Measurements from ENCODE around the gene NOTO. TPM values are rescaled to one million over a fixed set of nuclear protein-coding genes. Genes with fewer than 3 reads are reported as not detected.

Gene NOTO
- total and polyA plus RNA-seq, 2 of the 8 experiments (the other 6 are each of a cell fraction or from before 2014, with no cell fraction given), result 0.33 to 0.54 TPM

DNA sequence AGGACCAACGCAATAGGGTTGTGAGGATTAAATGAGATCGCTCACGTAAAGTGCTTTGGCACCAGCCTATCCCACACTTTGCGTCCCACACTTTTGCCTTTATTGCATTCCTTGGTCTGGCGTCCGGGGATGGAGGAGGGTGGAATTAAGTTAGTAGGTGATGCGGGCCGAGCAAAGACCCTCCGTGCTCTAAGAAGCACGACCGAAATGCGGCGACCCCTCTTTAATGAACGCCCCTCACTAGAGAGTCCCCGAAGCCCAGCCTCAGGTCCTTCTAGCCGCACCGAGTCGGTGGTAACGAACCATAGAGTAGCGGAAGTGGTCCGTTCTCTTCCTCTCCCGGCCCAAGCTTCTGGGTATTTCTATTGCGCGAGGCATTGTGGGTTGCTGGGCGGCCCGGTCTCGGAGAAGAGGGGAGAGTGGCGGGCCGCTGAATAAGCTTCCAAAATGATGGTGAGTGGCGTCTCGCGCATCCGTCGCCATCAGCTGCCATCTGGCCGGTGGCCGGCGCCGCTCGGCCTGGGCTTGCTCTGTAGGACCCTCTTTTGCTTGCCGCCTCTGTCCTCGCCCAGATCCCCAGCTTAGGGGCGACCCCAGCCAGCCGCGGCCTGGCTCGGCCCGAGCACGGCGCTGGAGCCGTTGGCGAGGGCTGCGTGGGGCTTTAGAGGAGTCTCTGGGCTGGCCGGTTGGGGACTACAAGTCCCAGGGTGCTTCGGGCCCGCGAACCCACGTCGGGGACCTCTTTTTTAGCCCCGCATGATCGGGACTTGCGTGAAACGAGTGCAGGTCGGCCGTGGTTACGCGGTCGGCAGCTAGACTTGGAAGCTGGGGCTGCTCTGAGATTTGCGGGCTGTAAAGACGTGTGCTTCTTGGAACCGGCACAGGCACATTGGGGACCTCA lies 31.8 kb downstream of the NOTO start, which contains the start of gene CCT7:
Gene CCT7, plus strand, starts transcription at position 377 of the 901 bp plus-strand sequence. Its CDS starts 71 bp downstream, at position 448.
- H4K20me1 ChIP-seq (replicated peaks in 1 of 2; ENCODE audit: control insufficient read depth in 1 of 2, insufficient read depth in 2 of 2, low read length in 2 of 2), result peaks cover 9 to 26% of the 10 kb centered on the region in 2 experiments
- no peak within 1 kb of the TSS for H3K4ac ChIP-seq (replicated peaks; ENCODE audit: insufficient read length, low read depth, low read length)
- no peak within 1 kb of the TSS for H3K14ac ChIP-seq (ENCODE audit: insufficient read length)
- no peaks in the 10 kb centered on the region for H3K9me3 ChIP-seq (ENCODE audit: insufficient read depth in 2 of 2, low read depth in 1 of 2, low read length in 1 of 2)
- peak within 1 kb of the TSS; percentile 40 for H4K5ac ChIP-seq (ENCODE audit: insufficient read length, low read depth, low read length)
- no peak within 1 kb of the TSS for H3K23ac ChIP-seq (ENCODE audit: insufficient read length)
- FAIRE-seq (no peak), DNase-seq (ENCODE audit: low read depth in 1 of 2, low spot score in 2 of 2) (peak in 1 of 2 experiments; percentile 84)
- peak within 1 kb of the TSS; percentile 94 to 97 (median 95) for H3K9ac ChIP-seq (replicated peaks in 1 of 4; ENCODE audit: extremely low read depth in 1 of 4, low read depth in 3 of 4, low read length in 3 of 4)
- peak within 1 kb of the TSS; percentile 96; the same call in 1 of the 2 replicates for H4K8ac ChIP-seq (ENCODE audit: extremely low read depth, insufficient read depth, low read length)
- no peak within 1 kb of the TSS for H2BK20ac ChIP-seq (ENCODE audit: low read length)
- peak within 1 kb of the TSS; percentile 89 for H3K27ac ChIP-seq (ENCODE audit: low read depth, low read length)
- H3K79me1 ChIP-seq (ENCODE audit: low read depth, low read length), result peaks cover 8% of the 10 kb centered on the region
- H2BK12ac ChIP-seq (ENCODE audit: low read depth, low read length), result peak within 1 kb of the TSS; percentile 28; the same call in 1 of the 2 replicates
- no peak within 1 kb of the TSS for H2BK120ac ChIP-seq (replicated peaks; ENCODE audit: low read depth, low read length)
- peak within 1 kb of the TSS; percentile 91 for H2BK5ac ChIP-seq (ENCODE audit: low read depth, low read length)
- H2AK5ac ChIP-seq (ENCODE audit: low read depth, low read length), result no peak within 1 kb of the TSS; the same call in 1 of the 2 replicates
- H3K4me2 ChIP-seq (ENCODE audit: insufficient read depth in 1 of 2, low read depth in 2 of 2, low read length in 2 of 2), result peak within 1 kb of the TSS; percentile 94 to 99
- H3K18ac ChIP-seq (ENCODE audit: extremely low read depth, low read length), result peak within 1 kb of the TSS; percentile 52
- H2AFZ ChIP-seq (ENCODE audit: low read length), result peak within 1 kb of the TSS; percentile 82; the same call in 1 of the 2 replicates
- WGBS, 2 experiments (ENCODE audit: extremely low coverage in 1 of 2, insufficient coverage in 1 of 2, insufficient read length in 1 of 2, insufficient replicate concordance in 2 of 2, low coverage in 1 of 2, low lambda C conversion rate in 2 of 2, missing lambda C conversion rate in 1 of 2), result 1% methylated on average over 66 of the region's 69 CpGs; no CpG with 5 or more reads in 1 of the 2 experiments
- POLR2A ChIA-PET (ENCODE audit: partially characterized antibody), result interaction anchor here (0.6 to 8.8 kb wide), 25 partner anchors 11 to 1472 kb away, joined by 3 to 113 read pairs (median 4); partner anchors contain the start of genes EGR4, FBXO41, NOTO and RAB11FIP5
- H2BK15ac ChIP-seq (ENCODE audit: low read length), result no peak within 1 kb of the TSS; the same call in 1 of the 2 replicates
- peaks cover 10 to 21% (median 16%) of the 10 kb centered on the region in 4 experiments; a peak in 6 of 7 replicates for H3K4me1 ChIP-seq (replicated peaks in 1 of 4; ENCODE audit: control insufficient read depth in 3 of 4, insufficient read depth in 4 of 4, low read length in 3 of 4)
- H3K36me3 ChIP-seq (ENCODE audit: control insufficient read depth in 2 of 4, insufficient read depth in 4 of 4, low read length in 3 of 4), result peaks cover 0 to 8% (median 5%) of the 10 kb centered on the region in 4 experiments; a peak in 5 of 8 replicates
- peaks cover 21% of the 10 kb centered on the region for H3K23me2 ChIP-seq (ENCODE audit: low read depth, low read length)
- peak within 1 kb of the TSS; percentile 38 for H4K91ac ChIP-seq (replicated peaks; ENCODE audit: insufficient read length, low read length)
- H3K79me2 ChIP-seq (ENCODE audit: control insufficient read depth in 1 of 2, insufficient read depth in 2 of 2, low read length in 2 of 2), result peaks cover 46 to 51% of the 10 kb centered on the region in 2 experiments
- CTCF ChIA-PET (ENCODE audit: partially characterized antibody), result interaction anchor here (0.6 to 10.2 kb wide), 5 partner anchors 12 to 57 kb away, joined by 3 to 51 read pairs (median 19); partner anchors contain the start of gene SMYD5
- H3K56ac ChIP-seq (replicated peaks; ENCODE audit: insufficient read length, low read depth, low read length), result peak within 1 kb of the TSS; percentile 16
- peak within 1 kb of the TSS; percentile 82 to 93 (median 88) for H3K4me3 ChIP-seq (ENCODE audit: extremely low read depth in 1 of 4, insufficient read depth in 2 of 4, low read depth in 3 of 4, low read length in 4 of 4)
- no peaks in the 10 kb centered on the region; a peak in 2 of 7 replicates for H3K27me3 ChIP-seq (replicated peaks in 1 of 4; ENCODE audit: control insufficient read depth in 3 of 4, extremely low read depth in 1 of 4, insufficient read depth in 3 of 4, low read length in 3 of 4)
- TF ChIP-seq SIX5 (IDR thresholded peaks at IDR 0.05; ENCODE audit: low read depth, low read length) (no peak; the same call in 1 of the 2 replicates), TEAD4 (IDR thresholded peaks at IDR 0.05; ENCODE audit: low read depth, low read length) (peak; percentile 32; the same call in 1 of the 2 replicates), CTBP2 (IDR thresholded peaks at IDR 0.05; ENCODE audit: borderline replicate concordance, insufficient read depth, insufficient read length, low read length) (no peak), CHD1 (IDR thresholded peaks at IDR 0.05; ENCODE audit: low read depth, low read length) (no peak), KDM1A (IDR thresholded peaks at IDR 0.05; ENCODE audit: borderline replicate concordance, low read length) (no peak), TBP (IDR thresholded peaks at IDR 0.05; ENCODE audit: low read depth, low read length) (peak; percentile 96), SRF (IDR thresholded peaks at IDR 0.05; ENCODE audit: low read depth, low read length) (no peak), TAF7 (optimal IDR thresholded peaks at IDR 0.05; ENCODE audit: borderline replicate concordance, low read depth, low read length) (peak; percentile 92), HDAC2 (IDR thresholded peaks at IDR 0.05; ENCODE audit: borderline replicate concordance in 1 of 2, low read depth in 2 of 2, low read length in 2 of 2) (0 out of 4 replicates have a peak, but pooled peaks have one; percentile 9), SP2 (IDR thresholded peaks at IDR 0.05; ENCODE audit: low read length) (peak; percentile 95)

Data from H1 (cell line).